ENCODE data around the gene HSPB6. TPM values are rescaled to one million over a fixed set of nuclear protein-coding genes. Genes with fewer than 3 reads are reported as not detected.

Gene HSPB6
- total RNA-seq, 1 experiment from 2014 or later: 0.37 TPM

DNA sequence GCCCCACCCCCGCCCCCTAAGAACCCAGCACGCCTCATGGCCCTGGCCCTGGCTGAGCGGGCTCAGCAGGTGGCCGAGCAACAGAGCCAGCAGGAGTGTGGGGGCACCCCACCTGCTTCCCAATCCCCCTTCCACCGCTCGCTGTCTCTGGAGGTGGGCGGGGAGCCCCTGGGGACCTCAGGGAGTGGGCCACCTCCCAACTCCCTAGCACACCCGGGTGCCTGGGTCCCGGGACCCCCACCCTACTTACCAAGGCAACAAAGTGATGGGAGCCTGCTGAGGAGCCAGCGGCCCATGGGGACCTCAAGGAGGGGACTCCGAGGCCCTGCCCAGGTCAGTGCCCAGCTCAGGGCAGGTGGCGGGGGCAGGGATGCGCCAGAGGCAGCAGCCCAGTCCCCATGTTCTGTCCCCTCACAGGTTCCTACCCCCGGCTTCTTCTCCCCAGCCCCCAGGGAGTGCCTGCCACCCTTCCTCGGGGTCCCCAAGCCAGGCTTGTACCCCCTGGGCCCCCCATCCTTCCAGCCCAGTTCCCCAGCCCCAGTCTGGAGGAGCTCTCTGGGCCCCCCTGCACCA is 30.5 kb upstream of the HSPB6 start:
- Histone ChIP-seq H3K79me1 (ENCODE audit: insufficient read depth, low read depth, low read length, poor library complexity, severe bottlenecking) (no peaks in the 10 kb centered on the region), H4K8ac (replicated peaks; ENCODE audit: insufficient read length, low read depth, low read length) (no peak overlapping the region), H4K20me1 (ENCODE audit: control insufficient read depth, insufficient read depth, insufficient read length) (peaks cover 3% of the 10 kb centered on the region), H3K4me1 (ENCODE audit: insufficient read depth, low read length) (no peaks in the 10 kb centered on the region), H3K27ac (ENCODE audit: insufficient read length, low read depth, low read length) (no peak overlapping the region), H3K56ac (ENCODE audit: insufficient read length, low read depth, low read length) (no peak overlapping the region), H2BK15ac (ENCODE audit: low read depth, low read length) (no peak overlapping the region), H4K5ac (ENCODE audit: insufficient read length, low read depth, low read length) (no peak overlapping the region), H3K9ac (ENCODE audit: extremely low read depth, insufficient read length, low read length) (no peak overlapping the region), H2AK5ac (ENCODE audit: insufficient read length, low read length) (no peak overlapping the region), H3T11ph (ENCODE audit: low read length) (no peak overlapping the region), H3K18ac (ENCODE audit: insufficient read length, low read depth, low read length) (no peak overlapping the region), H3K9me3 (ENCODE audit: control insufficient read depth, low read depth, low read length) (no peaks in the 10 kb centered on the region), H2BK120ac (ENCODE audit: low read depth, low read length, poor library complexity, severe bottlenecking) (no peak overlapping the region), H3K79me2 (ENCODE audit: insufficient read depth, low read length) (no peaks in the 10 kb centered on the region), H3K14ac (ENCODE audit: insufficient read depth, low read length) (no peak overlapping the region), H3K23ac (ENCODE audit: insufficient read length, low read depth, low read length) (no peak overlapping the region), H3K4me2 (ENCODE audit: insufficient read depth, insufficient read length, low read length) (no peak overlapping the region), H4K91ac (ENCODE audit: insufficient read length, low read depth, low read length) (no peak overlapping the region), H3K4ac (ENCODE audit: low read depth, low read length) (no peak overlapping the region), H3K23me2 (ENCODE audit: insufficient read length, low read depth, low read length, poor library complexity, severe bottlenecking) (peaks cover 7% of the 10 kb centered on the region), H3K27me3 (ENCODE audit: insufficient read depth, low read length) (no peaks in the 10 kb centered on the region), H2AFZ (ENCODE audit: low read length) (no peak overlapping the region), H2BK12ac (ENCODE audit: insufficient read length, low read depth, low read length) (no peak overlapping the region), H2BK5ac (ENCODE audit: insufficient read length, low read length) (no peak overlapping the region), H2BK20ac (ENCODE audit: low read depth, low read length, poor library complexity, severe bottlenecking) (no peak overlapping the region)
- Mint-ChIP-seq H3K27me3 (ENCODE audit: low read depth) (no peaks in the 10 kb centered on the region), H3K4me1 (peaks cover 17 to 30% of the 10 kb centered on the region in 2 experiments), H3K9me3 (no peaks in the 10 kb centered on the region; a peak in 1 of 5 replicates), H3K36me3 (ENCODE audit: insufficient read depth in 1 of 3, low read depth in 3 of 3) (peaks cover 0 to 5% (median 0%) of the 10 kb centered on the region in 3 experiments; a peak in 2 of 7 replicates), H3K4me3 (no peak overlapping the region), H3K27ac (no peak overlapping the region)
- WGBS (ENCODE audit: extremely low coverage, insufficient read length, low lambda C conversion rate): no CpG with 5 or more reads among the region's 15 CpGs
- no peak for TF ChIP-seq CTCF (conservative IDR thresholded peaks at IDR 0.05)
- DNase-seq: no peak

Data from H9 (cell line).